HL-60 (cell line): ENCODE results near the gene IFT22.
"Not testable (repeated sequence)": the region's sequence is repeated elsewhere in the genome, so short reads cannot be mapped to it uniquely, and the experiment has no call there.

Experiments
- DNase-seq, 2 experiments: peaks; one replicate each; pipeline ENCODE4 v3.0.0-alpha.2; 2010 to 2020; ENCODE audit warnings: low read depth in 1 of 2, low spot score in 1 of 2
- H3K27ac ChIP-seq: fragments of 250-450 bp; sonication (Bioruptor Pico); replicated peaks from 2 replicates; pipeline ENCODE4 v1.5.1; 2020; ENCODE audit warnings: mild to moderate bottlenecking, moderate library complexity
- H3K27me3 ChIP-seq: fragments of 250-450 bp; sonication (Bioruptor Pico); 2 replicates; pipeline ENCODE4 v1.5.1; 2021; ENCODE audit warnings: mild to moderate bottlenecking, moderate library complexity; ENCODE audit not compliant: insufficient read depth, poor library complexity, severe bottlenecking
- H3K4me3 ChIP-seq: replicated peaks from 2 replicates; pipeline ENCODE4 v1.5.1; 2011; ENCODE audit warnings: mild to moderate bottlenecking, control low read depth, low read length; ENCODE audit not compliant: insufficient read depth
- CTCF ChIP-seq: IDR thresholded peaks from one replicate; pipeline ENCODE4 v1.5.1; 2011; ENCODE audit warnings: low read length, control low read depth, inconsistent platforms; ENCODE audit not compliant: insufficient read depth
- GABPA ChIP-seq: IDR thresholded peaks from 2 replicates; pipeline ENCODE4 v1.6.1; 2012; ENCODE audit warnings: low read depth
- POLR2AphosphoS5 ChIP-seq: IDR thresholded peaks from 2 replicates; pipeline ENCODE4 v1.6.1; 2012; ENCODE audit warnings: low read depth
- REST ChIP-seq: IDR thresholded peaks from 2 replicates; pipeline ENCODE4 v1.6.1; 2012; ENCODE audit warnings: low read depth; ENCODE audit not compliant: insufficient replicate concordance
- SPI1 ChIP-seq: IDR thresholded peaks from 2 replicates; pipeline ENCODE4 v1.6.1; 2012; ENCODE audit warnings: low read depth, mild to moderate bottlenecking, borderline replicate concordance

Gene IFT22

GRCh38 chr7:101288439-101288838, 33.2 kb downstream of the IFT22 start:
- no peak overlapping the region for H3K4me3 ChIP-seq
- no peak for DNase-seq
- H3K27ac ChIP-seq = no peak overlapping the region
- no peak for TF ChIP-seq REST
- TF ChIP-seq CTCF = no peak
- TF ChIP-seq POLR2AphosphoS5 = no peak
- TF ChIP-seq GABPA = no peak
- no peak for TF ChIP-seq SPI1
- H3K27me3 ChIP-seq = peaks cover 2% of the 10 kb centered on the region

- Histone ChIP-seq H3K27ac (0 out of 2 replicates have a peak overlapping the region, but pooled peaks have one; percentile 8), H3K4me3 (no peak overlapping the region), H3K27me3 (no peaks in the 10 kb centered on the region)
- DNase-seq = peak; percentile 37 to 71
- peak; percentile 67; the same call in 1 of the 2 replicates for TF ChIP-seq SPI1
- no peak for TF ChIP-seq REST
- TF ChIP-seq POLR2AphosphoS5 = no peak
- peak; percentile 53; the same call in 1 of the 2 replicates for TF ChIP-seq GABPA
- TF ChIP-seq CTCF = no peak
Measured at GRCh38 chr7:101287032-101287431, 34.6 kb downstream of the IFT22 start.

- H3K4me3 ChIP-seq, H3K27me3 ChIP-seq, H3K27ac ChIP-seq: not testable (repeated sequence)
- peak in 1 of 2 experiments; percentile 18 for DNase-seq
Measured at GRCh38 chr7:101285880-101286279, 35.7 kb downstream of the IFT22 start.

GRCh38 chr7:101285171-101285570, 36.4 kb downstream of the IFT22 start:
- no peak for DNase-seq
- Histone ChIP-seq H3K27me3 (no peaks in the 10 kb centered on the region), H3K27ac (no peak overlapping the region), H3K4me3 (no peak overlapping the region)
- TF ChIP-seq POLR2AphosphoS5 (no peak), SPI1 (no peak), GABPA (no peak), REST (no peak)

GRCh38 chr7:101280912-101281311, 40.7 kb downstream of the IFT22 start:
- H3K27me3 ChIP-seq, H3K27ac ChIP-seq, H3K4me3 ChIP-seq, DNase-seq: not testable (repeated sequence)
